PC-3 (cell line): ENCODE results near the gene WNK2. TPM values are rescaled to one million over a fixed set of nuclear protein-coding genes. Genes with fewer than 3 reads are reported as not detected.

Experiments used
- ATAC-seq: fragments of 200-7000 bp; cut with Tn5 transposase; 2 replicates; pipeline ENCODE4 v1.9.1; 2020; ENCODE audit warnings: mild to moderate bottlenecking, moderate library complexity
- BruUV-seq: library from RNA; stranded (reverse); fragments of 400-500 nt; replicated peaks from 2 replicates; lab custom pipeline; 2021; lab: Mats Ljungman, UMichigan
- CTCF ChIA-PET: fragments of 300-600 bp; sonication (Branson Sonifier 250); formaldehyde crosslinking; loops from one replicate; lab custom pipeline; 2022; ENCODE audit warnings: antibody characterized with exemption; lab: Charles Lee
- POLR2A ChIA-PET: fragments of 300-600 bp; sonication (Branson Sonifier 250); formaldehyde crosslinking; loops from one replicate; lab custom pipeline; 2022; ENCODE audit warnings: antibody characterized with exemption; ENCODE audit not compliant: unreplicated experiment; lab: Charles Lee
- DNase-seq: peaks from one replicate; pipeline ENCODE4 v3.0.0-alpha.2; 2015
- H2AFZ ChIP-seq: fragments of 300-600 bp; sonication (generic); 2 replicates; pipeline ENCODE4 v1.6.0; 2016; ENCODE audit warnings: antibody characterized with exemption, low read length
- H3F3A ChIP-seq: fragments of 300-600 bp; sonication (generic); one replicate; pipeline ENCODE4 v1.6.0; 2017; ENCODE audit warnings: antibody characterized with exemption, low read length, control low read depth, mild to moderate bottlenecking; ENCODE audit not compliant: unreplicated experiment
- H3K27ac ChIP-seq: fragments of 300-600 bp; sonication (generic); 2 replicates; pipeline ENCODE4 v1.5.1; 2016; ENCODE audit warnings: mild to moderate bottlenecking, low read length
- H3K27me3 ChIP-seq: fragments of 300-600 bp; sonication (generic); 2 replicates; pipeline ENCODE4 v1.6.1; 2016; ENCODE audit warnings: low read length, mixed read lengths
- H3K36me3 ChIP-seq: fragments of 300-600 bp; sonication (generic); 2 replicates; pipeline ENCODE4 v1.6.1; 2016; ENCODE audit warnings: low read depth, mixed run types, low read length, mixed read lengths
- H3K4me1 ChIP-seq: fragments of 300-600 bp; sonication (generic); 2 replicates; pipeline ENCODE4 v1.5.1; 2016; ENCODE audit warnings: low read length; ENCODE audit not compliant: insufficient read depth
- H3K4me2 ChIP-seq: fragments of 300-600 bp; sonication (generic); 2 replicates; pipeline ENCODE4 v1.6.0; 2016; ENCODE audit warnings: low read length
- H3K4me3 ChIP-seq: fragments of 300-600 bp; sonication (generic); 2 replicates; pipeline ENCODE4 v1.5.1; 2016; ENCODE audit warnings: mild to moderate bottlenecking, low read length, mixed read lengths
- H3K79me2 ChIP-seq: fragments of 300-600 bp; sonication (generic); 2 replicates; pipeline ENCODE4 v1.6.1; 2017; ENCODE audit warnings: low read length, mixed read lengths
- H3K9ac ChIP-seq: fragments of 300-600 bp; sonication (generic); 2 replicates; pipeline ENCODE4 v1.6.0; 2016; ENCODE audit warnings: mild to moderate bottlenecking, low read length
- H3K9me2 ChIP-seq: fragments of 300-600 bp; sonication (generic); replicated peaks from 2 replicates; pipeline ENCODE4 v1.6.1; 2016; ENCODE audit warnings: mixed run types, low read length, mixed read lengths
- H3K9me3 ChIP-seq: fragments of 300-600 bp; sonication (generic); 2 replicates; pipeline ENCODE4 v1.6.1; 2016; ENCODE audit warnings: low read length, mixed read lengths
- H4K20me1 ChIP-seq: fragments of 300-600 bp; sonication (generic); 2 replicates; pipeline ENCODE4 v1.6.1; 2016; ENCODE audit warnings: low read length, mixed read lengths
- CTCF ChIP-seq: fragments of 300-600 bp; sonication (generic); conservative IDR thresholded peaks from 2 replicates; pipeline ENCODE4 v1.5.1; 2017; ENCODE audit warnings: antibody characterized with exemption, low read depth, mild to moderate bottlenecking, low read length
- EZH2 ChIP-seq: fragments of 300-600 bp; sonication (generic); IDR thresholded peaks from one replicate; pipeline ENCODE4 v1.6.1; 2017; ENCODE audit warnings: antibody characterized with exemption, mild to moderate bottlenecking, low read length; ENCODE audit not compliant: unreplicated experiment
- EZH2phosphoT487 ChIP-seq: fragments of 300-600 bp; sonication (generic); IDR thresholded peaks from 2 replicates; pipeline ENCODE4 v1.6.1; 2018; ENCODE audit warnings: mild to moderate bottlenecking, antibody characterized with exemption, low read length, borderline replicate concordance
- intact Hi-C: fragments of 100-400 bp; cut with micrococcal nuclease; formaldehyde crosslinking; loops from 2 replicates; pipeline ENCODE4 v1.9.0; 2023
- total RNA-seq: library from RNA; depleted of rRNA; stranded (reverse); fragments of >200 nt; gene quantifications from 2 replicates; pipeline ENCODE4 v1.2.3, GENCODE V29; 2014

The WNK2 gene
- total RNA-seq, 1 experiment from 2014 or later: 11.7 TPM

- no peaks in the 10 kb centered on the region for H3K9me2 ChIP-seq
- no peaks in the 10 kb centered on the region for H3K9me3 ChIP-seq
- POLR2A ChIA-PET: no interaction called here
- intact Hi-C loops: no loop called here
- ATAC-seq (no peak), DNase-seq (no peak)
- no peaks in the 10 kb centered on the region for H3F3A ChIP-seq
- no peaks in the 10 kb centered on the region for H4K20me1 ChIP-seq
- BruUV-seq: no TSS peak
- CTCF ChIA-PET: no interaction called here
- H3K4me2 ChIP-seq: no peak overlapping the region
- H3K4me1 ChIP-seq: no peaks in the 10 kb centered on the region
- H3K27me3 ChIP-seq: no peaks in the 10 kb centered on the region
- no peak overlapping the region for H3K4me3 ChIP-seq
- peaks cover 26% of the 10 kb centered on the region for H3K79me2 ChIP-seq
- H3K9ac ChIP-seq: no peak overlapping the region
- H2AFZ ChIP-seq: no peak overlapping the region
- no peak overlapping the region for H3K27ac ChIP-seq
- no peaks in the 10 kb centered on the region for H3K36me3 ChIP-seq
- TF ChIP-seq EZH2 (no peak), CTCF (no peak), EZH2phosphoT487 (no peak)
Measured at GRCh38 chr9:93231121-93231694, 47.3 kb downstream of the WNK2 start.

- Histone ChIP-seq H3K4me1 (no peaks in the 10 kb centered on the region), H3K4me2 (no peak overlapping the region), H3K9me2 (no peaks in the 10 kb centered on the region), H3K4me3 (no peak overlapping the region), H3K36me3 (no peaks in the 10 kb centered on the region), H4K20me1 (no peaks in the 10 kb centered on the region), H3F3A (no peaks in the 10 kb centered on the region), H3K27me3 (no peaks in the 10 kb centered on the region), H2AFZ (no peak overlapping the region), H3K27ac (no peak overlapping the region), H3K9ac (no peak overlapping the region), H3K79me2 (peaks cover 21% of the 10 kb centered on the region), H3K9me3 (no peaks in the 10 kb centered on the region)
- ChIA-PET CTCF (no interaction called here), POLR2A (no interaction called here)
- TF ChIP-seq CTCF: no peak
- no peak for TF ChIP-seq EZH2
- TF ChIP-seq EZH2phosphoT487: no peak
- DNase-seq (no peak), ATAC-seq (no peak)
- intact Hi-C loops: no loop called here
- no TSS peak for BruUV-seq
Measured at GRCh38 chr9:93231716-93232115, 47.8 kb downstream of the WNK2 start.

- H3K27ac ChIP-seq: no peak overlapping the region
- H3K4me2 ChIP-seq: no peak overlapping the region
- no peak for DNase-seq
- BruUV-seq: no TSS peak
- no peaks in the 10 kb centered on the region for H3K27me3 ChIP-seq
- no peaks in the 10 kb centered on the region for H3K9me3 ChIP-seq
- no peaks in the 10 kb centered on the region for H4K20me1 ChIP-seq
- no peak overlapping the region for H3K4me3 ChIP-seq
- no peaks in the 10 kb centered on the region for H3F3A ChIP-seq
- TF ChIP-seq EZH2 (no peak), EZH2phosphoT487 (no peak), CTCF (no peak)
- H3K79me2 ChIP-seq: peaks cover 18% of the 10 kb centered on the region
- no peaks in the 10 kb centered on the region for H3K4me1 ChIP-seq
- ATAC-seq: no peak
- CTCF ChIA-PET: no interaction called here
- H3K36me3 ChIP-seq: no peaks in the 10 kb centered on the region
- POLR2A ChIA-PET: no interaction called here
- no peak overlapping the region for H3K9ac ChIP-seq
- intact Hi-C loops: no loop called here
- H3K9me2 ChIP-seq: no peaks in the 10 kb centered on the region
- no peak overlapping the region for H2AFZ ChIP-seq
Measured at GRCh38 chr9:93232388-93232960, 48.5 kb downstream of the WNK2 start.
